GM18870 (cell line): ENCODE data around the gene TEX35.
"Not testable (repeated sequence)": the region's sequence is repeated elsewhere in the genome, so short reads cannot be mapped to it uniquely, and the experiment has no call there.

Experiments used
- ATAC-seq: cut with Tn5 transposase; IDR thresholded peaks from one replicate; pipeline ENCODE4 v1.9.1; 2021; ENCODE audit warnings: moderate library complexity; ENCODE audit not compliant: unreplicated experiment

TEX35 gene

DNA sequence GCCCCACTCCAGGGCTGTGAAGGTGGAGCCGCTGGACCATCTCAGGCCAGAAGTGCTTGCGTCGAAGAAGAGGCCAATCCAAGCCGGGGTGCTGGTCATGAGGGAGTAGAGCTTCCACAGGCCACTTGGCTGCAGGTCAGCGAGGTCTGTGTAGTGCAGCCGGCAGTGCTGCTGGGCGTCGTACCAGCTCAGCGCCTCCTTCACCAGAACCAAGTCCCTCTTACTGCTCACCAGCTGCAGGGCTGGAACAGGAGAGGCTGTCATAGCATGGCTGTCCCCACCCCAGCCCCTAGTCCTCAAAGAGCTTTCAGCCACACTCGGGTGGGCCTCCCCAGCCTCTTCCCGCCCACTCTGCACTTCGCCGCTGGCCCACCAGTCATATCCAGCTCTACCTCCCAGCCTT lies 18.3 kb upstream of the TEX35 start:
- no peak for ATAC-seq

DNA sequence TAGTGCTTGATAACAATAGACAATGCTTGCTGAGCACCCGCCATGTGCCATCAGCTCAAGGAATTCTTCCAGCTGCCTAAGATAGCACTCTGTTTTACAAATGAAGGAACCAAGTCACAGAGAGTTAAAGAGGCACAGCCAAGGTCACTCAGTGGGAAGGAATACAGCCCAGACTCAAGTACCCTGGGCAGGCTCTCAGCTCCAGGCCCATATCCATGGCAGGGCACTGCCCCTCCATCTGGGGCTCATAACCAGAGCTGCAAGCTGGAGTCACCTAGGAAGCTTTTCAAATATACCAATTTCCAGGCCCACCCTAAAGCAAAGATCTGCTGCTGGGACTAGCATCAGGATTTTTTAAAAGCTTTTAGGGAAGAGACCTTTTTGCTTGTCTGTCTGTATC lies 17.8 kb upstream of the TEX35 start:
- no peak for ATAC-seq

DNA sequence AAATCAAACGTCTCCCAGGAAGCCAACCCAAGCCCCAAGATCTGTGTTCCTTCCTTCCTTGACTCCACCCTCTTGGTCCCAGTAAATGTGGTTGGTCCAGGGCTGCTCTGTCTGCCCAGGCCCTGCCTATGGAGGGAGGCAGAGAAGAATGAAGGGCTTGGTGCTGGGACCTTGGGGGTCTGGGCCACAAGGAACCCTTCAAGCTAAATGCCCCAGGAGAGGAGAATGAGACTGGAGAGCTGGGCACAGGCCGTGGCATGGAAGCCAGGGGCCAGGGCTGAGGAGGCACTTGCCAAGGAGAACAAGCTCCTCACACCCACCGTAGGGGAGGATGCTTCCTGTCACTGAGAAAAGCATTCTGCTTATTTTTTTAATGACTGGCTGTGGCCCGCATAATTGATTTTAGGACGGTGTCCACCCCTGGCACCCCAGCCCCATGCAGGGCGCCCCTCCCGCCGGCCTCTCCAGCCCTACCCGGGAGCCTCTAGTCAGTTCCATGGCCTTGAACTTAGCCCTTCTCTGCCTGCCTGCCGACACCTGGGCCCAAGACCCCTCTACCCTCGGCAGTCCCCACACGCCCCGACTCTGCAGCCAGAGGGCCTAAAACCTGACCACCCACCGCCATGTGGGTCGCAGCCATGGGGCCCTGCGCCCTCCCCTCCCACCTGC lies 17.0 kb upstream of the TEX35 start:
- no peak for ATAC-seq

DNA sequence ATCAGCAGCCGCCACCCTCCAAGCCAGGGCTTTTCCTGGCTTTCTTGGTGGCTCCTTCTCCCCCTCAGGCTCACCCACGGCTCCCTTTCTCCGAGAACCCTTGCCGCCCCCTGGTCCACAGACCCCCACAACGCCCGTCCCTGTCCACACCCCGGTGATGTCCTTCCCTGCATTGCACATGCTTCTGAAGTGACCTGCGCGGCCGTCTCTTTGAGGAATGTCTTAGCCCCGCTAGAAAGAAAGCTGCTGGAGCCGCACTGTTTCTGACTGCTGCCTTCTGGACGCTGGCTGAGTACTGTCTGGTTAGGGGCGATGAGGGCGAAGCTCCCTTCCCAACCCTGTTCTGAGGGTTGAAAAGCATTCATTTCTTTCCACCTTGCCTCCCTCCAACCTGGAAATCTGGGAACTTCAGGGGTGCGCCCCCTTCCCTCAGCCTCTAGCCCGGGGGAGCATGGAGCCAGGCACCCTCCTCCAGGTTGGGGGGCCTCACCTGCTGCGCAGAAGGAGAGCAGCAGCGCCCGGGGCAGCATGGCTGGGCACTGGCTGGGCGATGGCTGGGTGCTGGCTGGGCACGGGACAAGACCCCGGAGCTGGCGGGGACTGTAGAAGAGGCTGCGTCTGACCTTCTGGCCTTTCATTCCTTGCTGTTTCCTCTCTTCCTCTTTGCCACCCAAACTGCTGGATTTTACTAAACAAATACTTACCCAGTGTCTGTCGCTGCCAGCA lies 16.3 kb upstream of the TEX35 start, which contains the start of gene CLEC20A:
Gene CLEC20A, minus strand, starts transcription at position 555 of the 726 bp plus-strand sequence. Its CDS starts 25 bp downstream, at position 530.
- ATAC-seq, result no peak

DNA sequence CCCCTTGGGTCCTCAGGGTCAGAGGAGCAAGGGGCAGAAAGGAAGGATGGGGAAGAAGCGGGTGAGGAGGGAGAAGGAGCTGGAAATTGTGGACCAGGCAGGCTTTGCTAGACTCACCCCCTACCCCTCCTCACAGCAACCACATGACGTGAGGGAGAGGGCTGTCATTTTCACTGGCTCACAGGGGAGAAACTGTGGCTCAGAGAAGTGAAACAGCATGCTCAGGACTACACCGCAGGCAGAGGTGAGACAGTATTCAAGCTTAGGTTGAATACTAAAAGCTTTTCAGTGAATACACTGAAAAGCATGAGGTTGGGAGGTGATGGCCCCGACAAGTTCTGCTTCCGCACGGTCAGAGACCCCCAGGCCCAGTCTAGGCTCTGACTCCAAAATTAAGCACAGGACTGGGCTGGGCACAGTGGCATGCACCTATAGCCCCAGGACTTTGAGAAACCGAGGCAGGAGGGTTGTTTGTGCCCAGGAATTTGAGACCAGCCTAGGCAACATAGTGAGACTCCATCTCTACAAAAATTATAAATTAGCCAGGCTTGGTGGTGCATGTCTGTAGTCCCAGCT lies 14.9 kb upstream of the TEX35 start:
- ATAC-seq, result no peak

DNA sequence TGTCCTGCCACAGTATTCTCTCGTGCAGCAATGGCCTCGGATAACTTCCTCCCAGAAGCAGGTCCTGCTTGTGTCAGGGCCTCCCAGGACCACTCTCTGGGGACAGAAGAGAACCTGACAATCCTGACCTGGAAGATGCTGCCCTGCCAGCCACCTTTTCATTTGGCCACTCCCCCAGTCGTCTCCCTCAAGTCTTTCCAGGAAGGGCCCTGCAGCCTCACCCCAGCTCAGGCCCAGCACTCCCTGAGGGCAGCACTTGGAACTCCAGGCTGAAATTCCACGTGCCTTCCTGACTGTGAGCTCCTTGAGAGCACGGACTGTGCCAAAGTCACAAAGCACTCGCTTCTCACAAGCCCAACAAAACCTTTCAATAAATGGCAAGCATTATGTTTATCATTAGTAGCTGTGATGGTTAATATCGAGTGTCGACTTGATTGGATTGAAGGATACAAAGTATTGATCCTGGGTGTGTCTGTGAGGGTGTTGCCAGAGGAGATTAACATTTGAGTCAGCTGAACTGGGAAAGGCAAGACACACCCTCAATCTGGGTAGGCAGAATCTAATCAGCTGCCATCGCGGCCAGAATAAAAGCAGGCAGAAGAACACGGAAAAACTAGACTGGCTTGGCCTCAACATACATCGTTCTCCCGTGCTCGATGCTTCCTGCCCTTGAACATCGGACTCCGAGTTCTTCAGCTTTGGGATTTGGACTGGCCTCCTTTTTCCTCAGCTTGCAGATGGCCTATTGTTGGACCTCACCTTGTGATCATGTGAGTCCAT lies 13.8 kb upstream of the TEX35 start:
- no peak for ATAC-seq

DNA sequence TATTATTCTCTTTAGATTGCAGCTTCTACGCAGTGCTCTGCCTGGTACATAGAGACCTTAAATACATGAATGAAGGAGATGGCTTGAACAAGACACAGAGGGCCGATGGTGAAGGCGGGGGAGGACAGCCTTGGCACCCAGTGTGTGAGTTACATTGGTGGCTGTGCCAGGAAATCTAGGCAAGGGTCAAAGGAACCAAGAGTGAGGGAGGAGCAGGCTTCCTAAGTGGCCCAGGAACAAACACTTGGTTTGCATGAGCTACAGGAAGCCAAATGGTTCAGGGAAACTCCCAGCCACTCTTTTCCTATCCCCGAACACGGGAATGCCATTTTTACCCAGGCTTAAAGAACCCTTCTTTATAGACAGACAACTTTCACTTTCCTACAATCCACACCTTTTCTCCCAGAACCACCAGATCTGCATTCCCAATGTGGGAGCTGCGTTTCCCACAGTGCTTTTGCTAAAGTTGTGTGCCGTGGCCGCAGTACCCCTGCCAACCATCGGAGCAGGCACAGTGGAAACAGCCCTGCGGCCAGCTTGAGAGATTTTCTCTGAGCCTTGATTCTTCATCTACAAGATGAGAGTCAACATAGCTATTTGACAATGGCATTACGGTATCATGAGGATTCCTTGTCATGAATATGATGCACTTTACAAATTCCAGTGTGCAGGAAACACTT lies 12.7 kb upstream of the TEX35 start:
- no peak for ATAC-seq

DNA sequence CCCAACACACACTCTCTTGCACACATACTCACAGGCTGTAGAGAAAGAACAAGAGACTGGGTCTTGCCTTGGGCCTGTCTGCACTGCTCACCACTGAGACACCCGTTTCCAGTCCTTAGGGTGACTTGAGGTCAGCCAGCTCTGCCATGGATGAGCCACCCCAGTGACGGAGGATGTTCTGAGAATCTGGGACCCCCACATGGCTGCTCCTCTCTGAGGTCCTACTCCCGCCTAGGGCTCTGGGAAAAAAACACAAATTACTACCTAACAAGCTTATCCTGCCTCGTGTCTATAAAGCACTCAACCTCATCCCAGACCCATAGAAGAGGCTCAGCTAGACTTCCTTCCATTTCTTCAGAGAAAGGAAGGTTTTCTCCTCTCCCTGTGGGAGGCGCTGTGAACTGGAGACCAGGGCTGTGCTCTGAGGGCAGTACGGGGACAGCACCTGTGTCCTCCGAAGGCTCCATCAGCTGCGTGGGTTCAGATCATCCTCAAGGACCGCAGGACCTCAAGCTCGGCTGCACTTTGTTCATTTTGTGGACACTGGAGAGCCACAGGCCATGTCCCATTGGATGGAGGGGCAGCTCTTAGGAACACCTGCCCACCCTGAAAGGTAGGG lies 11.9 kb upstream of the TEX35 start:
- no peak for ATAC-seq

DNA sequence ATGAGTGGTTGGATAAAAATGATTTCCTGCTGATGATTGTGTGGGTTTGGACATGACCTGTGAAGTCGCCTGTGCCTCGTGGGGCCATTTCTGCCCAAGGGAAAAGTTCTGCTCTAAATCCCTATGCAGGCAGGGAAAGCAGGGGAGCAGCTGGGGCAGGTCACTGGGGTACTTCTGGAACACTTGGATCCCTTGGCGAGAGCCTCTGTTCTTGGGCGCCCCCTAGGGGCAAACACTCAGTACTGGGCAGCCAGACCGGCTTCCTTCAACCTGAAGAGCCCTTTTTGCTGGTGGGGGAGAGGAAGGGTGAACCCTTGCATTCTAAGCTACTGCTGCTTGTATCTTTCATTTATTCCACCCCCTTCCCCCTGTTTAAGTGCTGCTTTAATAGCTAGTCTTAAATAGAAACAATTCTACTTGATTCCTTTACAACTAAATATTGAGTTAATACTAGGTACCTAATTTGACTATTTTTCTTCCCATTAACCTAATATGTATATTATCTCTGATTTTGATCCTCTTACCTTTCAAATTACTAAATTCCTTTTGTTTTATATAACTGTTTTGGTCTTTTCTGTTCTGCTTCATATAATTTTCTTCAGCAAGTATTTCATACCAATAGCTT lies 11.1 kb upstream of the TEX35 start:
- ATAC-seq, result peak; percentile 68

DNA sequence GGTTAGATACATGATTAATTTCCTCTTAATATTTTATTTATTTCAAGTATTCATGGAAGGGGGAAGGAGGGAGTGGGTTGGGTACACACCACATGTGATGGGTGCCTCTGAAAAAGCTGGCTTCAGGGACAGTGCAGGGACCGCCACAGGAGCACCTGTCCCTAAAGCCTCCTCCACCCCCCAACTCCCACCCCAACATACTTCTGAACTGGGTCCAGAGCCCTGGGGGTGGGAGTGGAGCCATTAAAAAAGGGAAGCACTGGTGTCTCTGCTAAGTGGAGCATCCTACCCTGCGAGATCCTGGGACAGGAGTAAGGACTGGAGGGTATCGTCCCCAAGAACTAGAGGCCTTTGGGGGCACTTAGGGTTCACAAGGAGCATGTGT lies 10.6 kb upstream of the TEX35 start:
- no peak for ATAC-seq

DNA sequence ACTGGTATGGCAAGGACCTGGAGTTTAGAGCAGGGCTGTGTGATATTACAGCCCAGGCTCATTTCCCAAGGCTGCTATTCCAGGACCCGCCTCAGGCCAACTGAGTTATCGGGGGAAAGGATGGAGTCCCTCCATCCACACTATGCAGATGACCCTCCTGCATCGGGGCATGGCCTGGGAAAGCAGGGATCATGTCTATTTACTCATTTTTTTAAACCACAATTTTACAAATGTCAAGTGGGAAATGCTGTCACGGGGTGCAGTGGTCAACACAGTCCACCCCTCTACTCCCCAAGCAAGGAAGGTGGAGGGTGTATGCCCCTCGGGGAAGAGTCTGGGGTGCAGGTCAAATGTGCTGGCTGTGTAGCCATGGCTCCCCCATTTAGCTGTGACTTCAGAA lies 10.1 kb upstream of the TEX35 start:
- no peak for ATAC-seq

DNA sequence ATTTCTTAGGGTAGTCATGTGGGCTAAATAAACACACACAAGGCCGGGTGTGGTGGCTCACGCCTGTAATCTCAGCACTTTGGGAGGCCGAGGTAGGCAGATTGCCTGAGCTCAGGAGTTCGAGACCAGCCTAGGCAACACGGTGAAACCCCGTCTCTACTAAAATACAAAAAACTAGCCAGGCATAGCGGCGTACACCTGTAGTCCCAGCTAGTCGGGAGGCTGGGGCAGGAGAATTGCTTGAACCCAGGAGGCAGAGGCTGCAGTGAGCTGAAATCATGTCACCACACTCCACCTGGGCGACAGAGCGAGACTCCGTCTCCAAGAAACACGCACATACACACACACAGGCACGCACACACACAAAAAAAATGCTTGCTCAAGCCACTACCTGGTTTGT lies 9.6 kb upstream of the TEX35 start:
- ATAC-seq, result not testable (repeated sequence)

DNA sequence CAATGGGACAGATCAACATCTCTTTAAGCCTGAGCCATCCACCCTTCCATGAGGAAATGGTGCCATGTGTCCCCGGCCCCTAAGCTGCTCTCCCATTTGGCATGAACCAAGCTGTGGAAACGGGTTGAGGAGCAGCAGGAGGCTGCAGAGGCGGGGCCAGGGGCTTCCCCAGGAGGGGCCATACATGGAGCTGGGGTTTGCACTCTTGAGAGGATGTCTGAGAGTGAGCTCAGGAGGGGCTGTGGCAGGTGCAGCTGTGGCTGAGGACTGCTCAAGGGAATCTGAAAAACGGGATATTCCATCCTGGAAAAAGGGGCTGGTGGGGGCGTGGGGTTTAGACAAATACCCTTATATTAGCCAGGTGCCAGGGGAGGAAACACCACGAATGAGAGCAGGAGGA lies 9.1 kb upstream of the TEX35 start:
- no peak for ATAC-seq

DNA sequence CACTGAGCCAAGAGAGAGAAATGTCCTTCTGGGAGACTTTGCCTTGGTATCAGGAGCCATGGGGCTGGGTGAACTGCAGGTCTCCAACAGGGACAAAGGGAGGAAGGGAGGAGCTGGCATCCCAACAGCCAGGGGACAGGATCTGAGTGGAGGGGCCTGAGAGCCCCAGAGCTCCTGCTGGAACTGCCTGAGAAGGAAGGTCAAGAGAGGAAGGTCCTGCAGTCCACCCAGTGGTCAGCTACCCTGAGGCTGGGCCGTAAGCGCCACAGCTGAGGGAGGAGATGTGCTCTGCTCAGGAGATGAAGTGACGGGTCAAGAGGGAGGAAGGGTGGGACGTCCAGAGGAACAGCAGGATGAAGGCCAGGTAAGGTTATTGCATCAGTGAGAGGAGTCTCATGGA lies 8.6 kb upstream of the TEX35 start:
- no peak for ATAC-seq

DNA sequence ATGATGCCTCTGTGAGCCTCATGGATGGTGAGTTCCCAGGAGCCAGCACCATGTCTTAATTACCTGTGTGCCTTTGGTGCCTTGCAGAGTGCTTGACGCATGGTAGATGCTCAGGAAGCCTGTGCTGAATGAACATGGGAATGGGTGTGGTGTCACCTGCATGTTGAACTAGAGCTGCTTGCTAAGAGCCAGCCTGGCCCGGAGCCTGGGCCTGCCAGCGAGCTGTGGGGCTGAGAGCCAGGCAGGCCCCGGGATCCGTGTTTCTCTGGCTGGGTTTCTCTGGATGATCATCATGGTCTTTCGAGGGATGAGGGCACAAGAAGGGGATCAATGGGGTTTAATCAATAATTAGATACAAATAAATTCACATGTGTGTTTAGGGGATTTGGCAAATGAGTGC lies 6.7 kb upstream of the TEX35 start:
- ATAC-seq, result no peak

DNA sequence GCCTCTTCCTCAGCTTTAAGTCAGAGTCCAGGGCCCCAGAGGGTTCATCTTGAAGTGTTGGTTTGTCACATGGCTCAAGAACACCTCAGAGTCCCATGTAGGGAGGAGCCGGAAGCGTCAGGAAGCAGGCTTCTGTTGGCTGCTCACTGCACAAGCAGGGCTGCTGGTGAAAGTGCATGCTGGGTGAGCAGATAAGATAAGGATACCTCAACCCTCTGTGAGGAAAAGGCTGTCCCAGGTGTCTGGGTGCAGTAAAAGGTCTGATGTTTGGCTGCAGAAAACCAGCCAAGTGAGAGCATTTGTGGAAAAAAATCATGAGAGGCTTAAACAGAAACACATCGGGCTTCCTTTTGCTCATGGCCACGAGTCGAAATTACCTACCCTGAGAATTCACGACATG lies 6.2 kb upstream of the TEX35 start:
- no peak for ATAC-seq

DNA sequence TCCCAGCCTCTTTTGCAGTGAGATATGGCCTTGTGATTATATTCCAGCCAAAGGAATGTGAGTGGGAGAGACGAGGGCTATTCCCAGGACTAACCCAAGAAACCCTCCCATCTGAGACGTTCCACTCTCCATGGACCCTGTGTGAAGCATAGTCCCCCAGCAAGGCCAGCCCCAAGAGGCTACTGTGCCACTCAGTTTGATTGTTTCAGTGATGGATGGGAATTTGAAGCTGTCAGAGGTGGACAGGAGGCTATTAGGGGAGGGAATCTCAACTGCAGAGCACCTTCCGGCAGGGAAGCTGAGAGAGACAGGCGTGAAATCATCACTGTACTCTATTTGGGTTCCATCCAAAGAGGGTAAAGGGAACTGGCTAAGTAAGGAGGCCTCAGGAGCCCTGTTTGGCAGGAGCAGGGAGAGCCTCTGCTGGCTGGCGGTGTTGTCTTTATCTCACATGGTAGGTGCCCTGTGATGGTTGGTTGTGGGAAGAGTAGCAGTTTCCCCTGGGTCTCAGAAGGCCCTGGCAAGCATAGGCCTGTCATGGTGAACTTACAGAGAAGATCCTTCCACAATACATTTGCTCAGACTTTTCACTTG lies 3.4 kb upstream of the TEX35 start:
- ATAC-seq, result no peak

DNA sequence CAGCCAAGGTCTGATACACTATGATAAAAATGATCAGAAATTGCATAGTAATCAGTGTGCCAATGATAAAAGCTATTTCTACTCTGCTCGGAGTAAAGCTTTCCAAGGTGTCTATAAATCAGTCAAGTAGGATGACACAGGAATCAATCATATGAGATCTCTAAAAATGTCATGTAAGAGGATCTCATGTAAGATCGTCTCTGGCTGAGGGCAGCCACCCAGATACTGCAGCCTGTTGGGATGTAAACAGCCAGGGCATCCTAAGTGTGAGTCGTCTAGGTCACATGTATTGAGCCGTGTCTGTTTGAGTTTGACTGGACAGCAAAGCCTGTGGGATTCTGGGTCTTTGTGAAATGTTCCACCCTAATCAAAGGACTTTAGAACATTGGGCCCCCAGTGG lies 2.8 kb upstream of the TEX35 start:
- ATAC-seq, result no peak

DNA sequence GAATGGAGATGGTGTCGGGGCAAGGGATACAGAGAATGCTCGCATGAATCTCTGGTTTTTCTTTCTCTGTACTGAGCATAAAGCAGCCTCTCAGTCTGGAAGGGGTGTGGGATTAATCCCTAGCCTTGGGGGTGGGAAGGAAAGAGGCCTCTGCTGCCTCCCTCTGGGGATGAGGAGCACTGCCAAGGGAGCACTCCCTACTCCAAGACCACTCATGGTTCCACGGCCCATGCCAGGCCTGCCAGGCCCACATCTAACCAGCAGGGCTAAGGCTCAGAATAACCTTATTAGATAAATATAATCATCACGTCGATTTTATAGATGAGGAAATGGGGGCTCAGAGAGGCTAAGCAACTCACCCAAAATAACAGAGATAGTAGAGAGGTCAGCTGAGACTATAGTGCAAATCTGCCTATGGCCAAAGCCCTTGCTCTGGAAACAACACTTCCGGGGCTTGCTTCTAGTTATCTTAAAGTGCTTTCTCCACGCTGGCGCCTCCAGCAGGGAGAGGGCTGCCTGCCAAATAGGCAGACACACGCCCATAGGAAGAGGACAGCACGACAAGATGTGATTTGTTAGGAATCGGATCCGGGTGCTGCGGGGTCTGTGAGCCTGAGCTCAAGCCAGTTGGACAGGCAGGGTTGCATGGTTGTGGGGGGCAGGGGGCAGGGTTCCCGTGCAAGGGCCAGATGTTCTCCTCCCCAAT lies 522 bp downstream of the TEX35 start:
- no peak for ATAC-seq
